DMS114 treated with DMSO at 0.1 percent for 48 hours (cell line): ENCODE measurements around the gene ACOT11.
"Not testable (repeated sequence)": the region's sequence is repeated elsewhere in the genome, so short reads cannot be mapped to it uniquely, and the experiment has no call there.

Experiments
- DNase-seq: peaks from one replicate; lab custom pipeline; 2025; ENCODE audit not compliant: unreplicated experiment; lab: John Stamatoyannopoulos, UW

The ACOT11 gene

DNA sequence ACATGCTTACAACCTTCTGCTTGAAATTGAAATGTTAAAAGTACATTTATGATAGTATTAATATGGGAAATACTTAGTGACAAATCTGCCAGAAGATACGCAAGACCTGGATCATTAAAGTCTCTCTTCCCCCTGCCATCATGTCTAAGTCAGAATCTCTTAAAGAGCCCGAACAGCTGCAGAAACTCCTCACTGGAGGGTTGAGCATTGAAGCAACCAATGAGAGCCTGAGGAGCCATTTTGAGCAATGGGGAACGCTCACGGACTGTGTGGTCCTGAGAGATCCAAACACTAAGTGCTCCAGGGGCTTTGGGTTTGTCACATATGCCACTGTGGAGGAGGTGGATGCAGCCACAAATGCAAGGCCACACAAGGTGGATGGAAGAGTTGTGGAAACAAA lies 11.4 kb upstream of the ACOT11 start:
- DNase-seq, result not testable (repeated sequence)

DNA sequence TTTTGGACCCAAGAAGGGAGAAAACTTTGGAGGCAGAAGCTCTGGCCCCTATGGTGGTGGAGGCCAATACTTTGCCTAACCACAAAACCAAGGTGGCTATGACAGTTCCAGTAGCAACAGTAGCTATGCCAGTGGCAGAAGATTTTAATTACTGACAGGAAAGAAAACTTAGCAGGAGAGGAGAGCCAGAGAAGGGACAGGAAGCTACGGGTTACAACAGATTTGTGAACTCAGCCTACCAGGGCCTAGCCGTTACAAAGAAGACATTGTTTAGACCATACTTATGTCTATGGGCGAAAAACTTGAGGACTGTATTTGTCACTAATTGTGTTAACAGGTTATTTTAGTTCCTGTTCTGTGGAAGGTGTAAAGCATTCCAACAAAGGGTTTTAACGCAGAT lies 10.4 kb upstream of the ACOT11 start:
- DNase-seq, result no peak

DNA sequence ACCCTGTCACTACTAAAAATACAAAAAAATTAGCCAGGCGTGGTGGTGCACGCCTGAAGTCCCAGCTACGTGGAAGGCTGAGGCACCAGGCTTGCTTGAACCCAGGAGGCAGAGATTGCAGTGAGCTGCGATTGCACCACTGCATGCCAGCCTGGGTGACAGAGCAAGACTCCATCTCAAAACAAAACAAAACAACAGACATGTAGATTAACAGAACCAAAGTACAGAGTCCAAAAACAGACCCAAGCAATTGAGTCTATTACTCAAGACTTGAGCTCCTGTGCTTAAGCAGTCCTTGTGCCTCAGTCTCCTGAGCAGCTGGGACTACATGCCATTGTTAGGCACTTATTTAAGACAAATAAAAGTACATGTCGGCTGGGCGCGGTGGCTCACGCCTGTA lies 9.5 kb upstream of the ACOT11 start:
- no peak for DNase-seq

DNA sequence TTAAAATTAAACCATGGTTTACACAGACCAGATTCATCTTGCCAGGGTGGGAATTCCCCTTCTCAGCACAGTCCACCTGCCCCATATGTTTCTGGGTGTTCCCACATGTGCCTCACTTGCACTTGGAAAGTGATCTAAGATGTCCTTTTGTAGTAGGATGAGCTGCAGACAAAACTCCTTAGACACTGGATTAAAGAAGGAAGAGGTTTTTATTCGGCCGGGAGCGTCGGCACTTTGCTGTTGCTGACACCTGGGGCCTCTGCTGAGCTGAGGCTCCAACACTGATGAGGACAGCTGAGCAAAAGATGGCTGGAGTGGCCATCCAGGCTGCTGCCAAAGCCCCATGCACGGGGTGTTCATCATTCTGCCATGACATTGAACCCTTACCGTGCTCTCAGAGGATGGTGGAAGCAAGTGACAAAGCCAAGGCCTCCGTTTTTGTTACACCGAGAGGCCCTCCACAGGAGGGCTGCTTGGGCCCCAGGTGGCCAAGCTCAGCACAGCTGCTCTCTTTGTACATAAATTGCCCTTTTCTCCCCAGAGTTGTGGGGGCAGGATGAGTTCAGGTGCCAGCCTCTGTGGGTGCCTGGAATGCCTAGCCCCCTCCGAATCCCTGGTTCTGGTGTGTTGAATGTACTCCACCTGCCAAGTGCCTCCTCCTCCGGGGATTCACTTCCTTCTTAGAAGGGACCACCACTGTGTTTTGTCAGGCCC lies 7.3 kb upstream of the ACOT11 start:
- no peak for DNase-seq

DNA sequence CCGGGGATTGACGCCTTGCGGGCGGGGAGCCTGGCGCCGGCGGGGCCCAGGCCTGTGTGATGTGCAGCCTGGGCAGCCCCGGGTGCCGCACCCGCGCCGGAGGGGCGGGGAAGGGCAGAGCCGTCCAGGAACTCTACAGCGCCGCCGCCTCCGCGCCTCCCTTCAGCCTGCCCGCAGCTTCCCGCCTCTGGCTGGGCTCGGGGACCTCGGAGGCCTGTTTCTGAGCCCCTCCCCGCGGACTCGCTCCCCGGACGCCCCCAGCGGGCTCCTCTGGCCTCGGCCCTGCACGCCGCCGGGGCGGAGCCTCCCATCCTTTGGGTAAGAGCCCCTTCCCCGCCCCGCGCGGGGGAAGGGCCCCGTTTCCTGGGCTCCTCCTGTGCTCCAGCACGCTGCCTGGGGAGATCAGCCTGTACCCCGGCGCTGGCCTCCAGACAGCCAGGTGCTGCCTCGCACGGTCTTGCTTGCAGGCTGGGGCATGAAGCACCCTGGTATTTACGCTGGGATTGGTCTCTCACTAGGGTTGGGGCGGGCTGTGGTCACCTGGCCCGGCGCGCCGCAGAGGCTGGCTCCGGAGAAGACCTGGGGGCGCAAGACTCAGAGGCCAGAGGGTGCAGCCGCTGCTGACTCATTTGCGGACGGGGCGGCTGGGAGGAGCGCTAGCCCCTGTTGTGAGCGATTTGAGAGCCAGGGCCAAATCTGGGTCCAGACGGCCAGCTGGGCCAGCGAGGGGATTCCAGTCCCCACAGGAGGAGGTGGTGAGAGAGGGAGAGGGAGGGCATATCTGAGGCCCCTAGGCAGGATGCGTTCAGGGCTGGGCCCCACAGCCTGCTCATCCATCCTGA lies 5.7 kb upstream of the ACOT11 start:
- DNase-seq, result peak; percentile 72

DNA sequence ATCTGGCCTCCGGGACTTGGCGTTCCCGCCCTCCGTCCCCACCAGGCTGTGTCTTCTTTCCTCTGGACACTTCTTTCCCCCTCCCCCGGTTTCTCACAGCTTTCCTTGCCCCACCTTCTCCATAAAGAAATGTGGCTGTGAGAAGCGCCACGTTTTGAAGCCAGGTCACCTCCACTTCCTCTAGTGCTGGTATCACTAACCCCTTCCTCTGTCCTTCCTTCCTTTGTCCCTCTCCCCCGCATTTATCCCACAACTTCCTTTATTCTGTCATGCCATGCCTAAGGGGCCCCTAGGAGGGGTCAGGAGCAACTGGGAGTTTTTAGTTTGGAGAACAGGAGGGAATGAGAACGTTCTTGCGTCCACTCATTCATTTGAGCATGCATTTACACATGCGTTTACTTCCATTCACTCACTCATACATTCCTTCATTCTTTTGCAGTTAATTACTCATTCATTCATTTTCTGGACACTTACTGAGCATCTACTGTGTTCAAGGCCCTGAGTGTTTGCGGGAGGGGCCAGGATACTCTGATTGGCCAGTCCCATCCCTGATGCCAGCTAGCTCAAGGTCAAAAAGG lies 5.0 kb upstream of the ACOT11 start:
- peak; percentile 41 for DNase-seq

DNA sequence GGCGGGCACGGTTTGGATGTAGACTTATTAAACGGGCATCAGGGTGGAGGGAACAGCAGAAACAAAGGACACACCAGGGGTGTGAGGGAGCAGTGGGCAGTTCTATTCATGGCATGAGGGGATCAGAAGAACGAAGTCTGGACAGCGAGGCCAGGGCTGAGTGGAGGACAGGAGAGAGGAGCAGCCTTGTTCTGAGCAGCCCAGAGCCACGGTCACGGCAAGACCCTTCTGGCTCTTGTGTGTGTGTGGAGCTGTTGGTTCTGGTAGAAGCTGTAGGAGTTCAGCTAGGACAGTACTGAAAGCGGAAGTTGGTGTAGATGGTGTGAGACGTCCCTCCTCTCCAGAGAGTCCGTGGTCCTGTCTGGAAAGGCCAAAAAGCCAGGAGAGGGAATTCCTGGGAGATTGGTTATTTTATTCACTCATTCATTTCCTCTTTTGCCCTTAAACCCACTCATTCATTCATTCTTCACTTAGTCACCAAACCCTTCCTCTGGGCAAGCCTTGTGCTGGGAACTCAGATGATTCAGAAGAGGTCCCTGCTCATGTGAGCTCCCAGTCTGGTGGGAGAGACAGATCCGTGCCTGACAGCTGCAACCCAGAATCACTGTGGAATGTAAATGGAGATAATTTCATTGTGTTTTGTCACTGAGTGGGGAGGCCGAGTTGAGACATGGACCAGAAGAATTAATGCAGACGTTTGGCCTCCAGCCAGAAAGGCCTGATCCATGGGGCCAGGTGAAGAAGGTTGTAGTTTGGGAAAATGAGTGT lies 4.1 kb upstream of the ACOT11 start:
- no peak for DNase-seq

DNA sequence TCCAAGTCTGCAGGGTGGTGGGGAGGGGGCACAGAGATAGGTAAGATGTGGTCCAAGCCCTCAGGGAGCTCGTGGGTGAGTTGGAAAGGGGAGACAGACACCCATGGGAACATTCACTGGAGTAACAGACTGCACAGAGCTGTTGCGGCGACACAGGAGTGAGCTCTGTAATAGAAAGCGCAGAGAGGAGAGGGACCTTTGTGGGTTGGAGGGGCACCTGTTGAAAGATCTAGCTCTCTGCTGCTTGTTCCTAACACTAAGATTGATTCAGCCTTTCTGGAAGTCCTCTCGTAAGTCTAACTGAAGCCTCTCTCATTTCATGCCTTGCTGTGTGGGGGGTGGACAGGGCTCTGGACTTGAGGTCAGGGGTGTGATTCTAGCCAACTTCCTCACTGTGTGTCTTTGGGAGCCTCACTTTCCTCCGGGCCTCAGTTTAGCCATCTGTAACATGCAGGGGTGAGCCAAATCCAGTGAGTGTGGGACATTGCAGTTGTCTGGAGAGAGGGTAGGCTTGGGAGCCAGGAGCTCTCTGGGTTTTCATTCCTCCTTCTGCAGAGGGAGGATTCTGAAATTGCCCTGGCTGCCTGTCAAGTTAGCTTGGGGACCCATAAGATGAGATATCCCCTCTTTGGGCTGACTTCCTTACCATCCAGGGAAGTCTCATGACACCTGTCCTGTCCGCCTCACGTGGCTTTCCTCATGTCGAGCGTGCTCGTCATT lies 2.0 kb upstream of the ACOT11 start:
- no peak for DNase-seq

DNA sequence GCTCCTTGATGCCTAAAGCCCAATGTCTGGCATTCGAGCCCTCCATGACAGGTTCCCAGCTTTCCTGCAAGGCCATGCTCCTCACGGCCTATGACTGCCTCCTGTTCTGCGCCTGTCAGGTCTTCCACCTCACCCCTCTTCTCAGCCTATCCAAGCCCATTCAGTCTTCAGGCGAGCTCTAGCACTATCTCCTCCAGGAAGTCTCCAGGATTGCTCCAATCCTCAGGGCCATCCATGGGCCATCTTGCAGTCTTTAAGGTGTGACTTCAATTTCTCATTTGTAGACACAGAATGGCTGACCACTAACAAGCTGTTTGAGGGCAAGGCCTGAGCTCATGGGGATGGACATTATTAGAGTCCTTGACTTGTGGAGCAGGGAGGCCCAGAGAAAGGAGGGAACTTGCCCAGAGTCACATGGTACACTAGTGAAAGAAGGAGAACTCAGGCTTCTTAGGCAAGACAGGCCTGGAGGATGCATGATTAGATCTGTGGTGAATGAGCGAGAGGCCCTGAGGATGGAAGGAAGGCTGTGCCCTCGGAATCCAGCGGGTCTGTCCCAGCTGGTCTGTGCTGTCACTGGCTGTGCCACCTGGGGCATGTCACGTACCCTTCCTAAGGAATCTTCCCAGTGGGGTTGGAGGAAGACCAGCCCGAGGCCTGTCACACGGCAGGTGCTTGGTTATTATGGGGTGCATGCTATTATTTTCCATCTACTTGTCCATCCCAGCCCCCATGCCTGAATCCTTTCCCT lies 1.2 kb upstream of the ACOT11 start:
- no peak for DNase-seq

DNA sequence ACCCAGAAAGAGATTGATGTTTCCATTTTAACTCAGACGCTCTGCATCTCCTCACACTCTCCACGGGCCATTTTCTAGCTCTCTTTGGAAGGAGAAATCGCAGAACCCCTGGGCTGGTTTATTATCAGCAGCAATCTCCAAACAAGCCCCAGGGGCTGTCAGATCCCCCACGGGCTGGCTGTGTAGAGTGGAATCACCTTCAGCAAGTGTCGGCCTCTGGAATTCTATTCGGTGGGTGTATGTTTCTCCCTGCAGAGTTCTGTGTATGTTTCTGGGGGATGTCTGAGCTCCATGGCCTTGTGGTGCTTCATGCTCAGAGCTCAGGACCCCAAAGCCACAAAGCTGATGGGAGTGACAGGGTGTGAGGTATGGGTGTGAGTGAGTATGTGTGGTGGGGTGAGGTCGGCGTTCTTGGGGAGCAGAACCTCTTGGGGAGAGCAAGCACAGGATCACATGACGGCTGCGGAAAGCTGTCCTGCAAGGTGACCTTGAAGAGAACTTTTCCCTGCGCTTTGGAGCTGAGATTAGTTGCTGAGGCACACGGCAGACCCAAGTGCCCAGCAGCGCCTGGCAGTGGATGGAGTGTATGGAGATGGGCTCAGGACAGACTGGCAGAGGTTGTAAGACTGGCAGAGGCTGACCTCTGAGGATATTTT lies 489 bp downstream of the ACOT11 start:
- no peak for DNase-seq

DNA sequence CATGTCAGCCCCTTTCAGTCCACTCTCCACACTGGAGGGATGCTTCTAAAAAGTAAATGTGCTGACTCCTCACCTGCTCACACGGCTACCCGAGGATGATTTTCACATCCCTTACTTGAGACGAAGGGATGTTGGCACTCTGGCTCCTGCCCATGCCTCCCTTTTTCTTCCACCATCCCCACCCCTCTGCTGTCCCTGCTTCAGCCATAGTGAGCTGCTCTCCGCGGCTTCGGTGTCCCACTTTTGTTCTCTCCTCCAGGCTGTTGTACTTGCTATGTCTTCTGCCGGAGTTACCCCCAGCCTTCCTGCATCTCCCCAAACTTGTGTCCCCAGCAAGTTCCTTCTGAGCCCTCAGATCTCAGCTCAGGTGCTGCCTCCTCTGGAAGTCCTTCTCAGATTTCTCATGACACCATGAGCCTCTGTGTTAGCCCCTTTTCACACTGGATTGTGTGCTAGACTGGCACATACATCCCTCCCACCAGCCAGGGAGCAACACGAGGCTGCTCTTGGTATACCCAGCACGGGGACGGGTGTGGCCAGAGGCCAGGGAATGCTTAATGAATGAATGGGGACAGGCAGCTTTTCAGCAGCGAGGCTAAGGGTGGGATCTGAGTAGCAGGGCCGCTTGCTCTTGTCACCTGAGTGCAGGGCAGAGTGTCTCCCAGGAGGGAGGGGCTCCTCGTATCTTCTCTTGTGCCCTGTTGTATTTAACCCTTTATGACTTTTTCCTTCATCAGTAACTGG lies 1.3 kb downstream of the ACOT11 start:
- DNase-seq, result no peak

DNA sequence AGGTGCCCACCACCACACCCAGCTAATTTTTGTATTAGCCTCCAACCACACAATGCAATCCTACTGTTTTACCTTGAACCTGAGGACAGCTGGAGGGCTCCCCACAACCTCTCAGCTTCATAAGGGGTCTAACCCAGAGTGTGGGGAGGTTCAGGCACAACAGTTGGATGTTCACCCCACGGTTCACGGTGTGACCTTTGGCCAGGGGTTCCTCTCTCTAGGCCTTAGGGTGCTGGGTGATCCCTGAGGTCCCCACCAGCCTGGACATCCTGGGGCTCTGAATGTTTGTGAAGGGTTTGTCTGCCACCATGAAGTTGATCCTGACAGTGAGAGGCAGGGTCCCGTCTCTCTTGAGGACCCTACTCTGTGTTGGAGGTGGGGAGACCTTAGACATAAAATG lies 3.9 kb downstream of the ACOT11 start:
- DNase-seq, result no peak

DNA sequence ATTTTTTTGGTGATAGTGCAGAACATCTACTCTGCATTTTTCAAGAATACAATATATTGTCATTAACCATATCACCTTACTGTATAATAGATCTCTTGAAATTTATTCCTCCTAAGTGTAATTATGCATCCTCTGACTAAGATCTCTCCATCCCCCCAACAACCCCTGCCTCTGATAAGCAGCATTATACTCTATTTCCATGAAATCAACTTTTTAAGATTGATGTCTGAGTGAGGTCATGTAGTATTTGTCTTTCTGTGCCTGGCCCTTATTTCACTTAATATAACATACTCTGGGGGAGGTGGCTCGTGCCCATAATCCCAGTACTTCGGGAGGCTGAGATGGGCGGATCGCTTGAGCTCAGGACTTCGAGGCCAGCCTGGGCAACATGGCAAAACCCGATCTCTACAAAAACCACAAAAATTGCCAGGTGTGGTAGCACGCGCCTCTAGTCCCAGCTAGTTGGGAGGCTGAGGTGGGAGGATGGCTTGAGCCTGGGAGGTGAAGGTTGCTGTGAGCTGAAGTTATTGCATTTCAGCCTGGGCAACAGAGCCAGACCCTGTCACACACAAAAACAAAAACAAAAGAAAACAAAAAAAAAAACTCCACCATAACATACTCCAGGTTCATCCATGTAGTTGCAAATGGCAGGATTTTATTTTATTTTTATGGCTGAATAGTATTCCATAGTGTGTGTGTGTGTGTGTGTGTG lies 5.7 kb downstream of the ACOT11 start:
- DNase-seq, result no peak

DNA sequence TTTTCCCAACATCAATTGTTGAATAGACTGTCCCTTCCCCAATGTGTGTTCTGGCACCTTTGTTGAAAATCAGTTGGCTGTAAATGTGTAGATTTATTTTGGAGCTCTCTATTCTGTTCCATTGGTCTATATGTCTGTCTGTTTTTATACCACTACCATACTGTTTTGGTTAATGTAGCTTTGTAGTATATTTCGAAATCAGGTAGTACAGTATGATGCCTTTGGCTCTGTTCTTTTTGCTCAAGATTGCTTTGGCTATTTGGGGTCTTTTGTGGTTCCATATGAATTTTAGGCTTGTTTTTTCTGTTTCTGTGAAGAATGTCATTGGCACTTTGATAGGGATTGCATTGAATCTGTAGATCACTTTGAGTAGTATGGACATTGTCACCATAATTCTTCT lies 8.1 kb downstream of the ACOT11 start:
- no peak for DNase-seq

DNA sequence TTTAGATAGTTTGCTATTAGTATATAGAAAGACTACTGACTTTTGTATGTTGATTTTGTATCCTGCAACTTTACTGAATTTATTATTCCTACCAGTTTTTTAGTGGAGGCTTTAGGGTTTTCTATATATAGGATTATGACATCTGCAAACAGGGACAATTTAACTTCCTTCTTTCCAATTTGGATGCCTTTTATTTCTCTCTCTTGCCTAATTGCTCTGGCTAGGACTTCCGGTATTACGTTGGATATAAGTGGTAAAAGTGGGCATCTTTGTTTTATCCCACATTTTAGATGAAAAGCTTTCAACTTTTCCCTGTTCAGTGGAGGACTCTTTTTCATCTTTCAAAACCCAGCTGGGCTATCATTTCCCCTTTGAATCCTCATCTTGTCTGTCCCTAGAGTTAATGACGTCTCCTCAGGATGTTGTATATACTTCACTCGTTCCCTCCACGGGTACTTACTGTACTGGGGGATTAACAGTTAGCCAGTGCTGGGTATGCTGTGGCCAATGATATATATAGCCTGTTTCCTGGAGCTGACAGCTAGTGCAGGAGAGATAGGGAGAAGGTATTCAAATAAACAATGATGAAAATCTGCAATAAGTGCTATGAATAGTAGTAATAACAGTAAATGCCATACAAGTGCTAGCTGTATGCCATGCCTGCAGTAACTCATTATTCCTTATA lies 9.8 kb downstream of the ACOT11 start:
- DNase-seq, result no peak

DNA sequence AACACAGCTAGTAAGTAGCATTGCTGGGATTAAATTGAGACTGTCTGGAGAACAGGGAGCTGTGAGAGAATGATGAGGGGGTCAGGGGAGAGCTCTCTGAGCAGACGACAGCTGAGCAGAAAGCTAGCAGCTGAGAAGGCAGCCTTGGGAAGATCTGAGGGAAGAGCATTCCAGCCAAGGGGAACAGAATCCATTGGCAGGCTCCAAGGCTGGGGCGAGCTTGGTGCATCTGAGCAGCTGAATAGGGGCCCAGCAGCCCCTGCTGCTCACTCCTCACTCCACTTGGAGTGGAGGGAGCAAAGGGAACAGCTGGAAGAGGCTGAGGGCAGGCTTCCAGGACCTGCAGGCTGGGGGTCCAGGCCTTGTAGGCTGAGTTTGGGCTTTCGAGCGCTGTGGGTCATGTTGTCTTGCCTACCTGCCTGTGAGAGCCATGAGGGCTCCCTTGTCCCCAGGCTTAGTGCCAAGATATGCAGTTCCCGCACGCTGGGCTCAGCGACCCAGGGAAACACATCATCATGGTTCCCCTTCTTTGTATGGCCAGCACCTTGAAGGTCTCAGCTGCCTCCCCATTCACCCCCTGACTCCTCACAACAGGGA lies 10.5 kb downstream of the ACOT11 start:
- no peak for DNase-seq

DNA sequence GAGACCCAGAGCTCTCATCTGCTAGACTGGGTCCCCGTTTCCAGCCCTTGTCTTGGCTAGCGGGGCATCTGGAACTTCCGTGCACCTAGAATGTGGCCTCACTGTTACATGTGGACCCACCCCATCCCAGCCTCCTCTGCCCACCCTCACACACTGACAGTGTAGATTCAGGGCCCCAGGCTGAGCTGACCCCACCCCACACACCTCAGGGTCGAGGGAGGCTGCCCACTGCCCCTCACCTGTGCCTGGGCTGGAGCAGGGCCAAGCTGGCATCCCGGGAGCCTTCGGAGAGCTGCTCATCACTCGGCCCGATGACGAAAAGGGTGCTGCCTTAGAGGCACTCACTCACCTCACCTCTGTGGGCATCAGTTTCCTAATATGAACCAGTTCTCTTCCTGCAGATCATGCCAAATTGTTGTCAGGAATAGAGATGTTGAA lies 11.1 kb downstream of the ACOT11 start:
- DNase-seq, result no peak
